Transverse colon (tissue), 4 donors: Measurements from ENCODE around the gene LMX1B. TPM values are rescaled to one million over a fixed set of nuclear protein-coding genes. Genes with fewer than 3 reads are reported as not detected.

Experiments
- DNase-seq: peaks from one replicate; pipeline ENCODE4 v3.0.0-alpha.2; 2019
- H3K27ac ChIP-seq, 4 donors: fragments of 200-600 bp; sonication (generic); 2 replicates each; pipeline ENCODE4 v1.5.1; 2016 to 2018; ENCODE audit warnings: inconsistent platforms in 4 of 4
- H3K27me3 ChIP-seq: fragments of 200-600 bp; sonication (generic); 2 replicates; pipeline ENCODE4 v1.5.1; 2017; ENCODE audit warnings: inconsistent platforms
- H3K36me3 ChIP-seq, 4 donors: fragments of 200-600 bp; sonication (generic); 2 replicates each; pipeline ENCODE4 v1.5.1; 2017 to 2019; ENCODE audit warnings: inconsistent platforms in 4 of 4
- H3K4me1 ChIP-seq, 4 donors: fragments of 200-600 bp; sonication (generic); 2 replicates each; pipeline ENCODE4 v1.5.1; 2017 to 2020; ENCODE audit warnings: inconsistent platforms in 4 of 4
- H3K4me3 ChIP-seq, 4 donors: fragments of 200-600 bp; sonication (generic); 1 replicate in 1 of 4; 2 replicates in 3 of 4; pipeline versions ENCODE4 v1.5.1 to v1.6.1; 2017 to 2019; ENCODE audit warnings: inconsistent platforms in 4 of 4
- H3K9me3 ChIP-seq, 2 donors: fragments of 200-600 bp; sonication (generic); 2 replicates each; pipeline ENCODE4 v1.5.1; 2017 to 2019; ENCODE audit warnings: inconsistent platforms in 2 of 2
- EP300 ChIP-seq: sonication (generic); formaldehyde crosslinking; IDR thresholded peaks from one replicate; pipeline ENCODE4 v1.6.1; 2017; ENCODE audit warnings: antibody characterized with exemption, low read depth
- POLR2A ChIP-seq: fragments of 450-650 bp; IDR thresholded peaks from one replicate; pipeline ENCODE4 v1.6.1; 2016; ENCODE audit warnings: antibody characterized with exemption, mild to moderate bottlenecking, moderate library complexity
- POLR2AphosphoS5 ChIP-seq, 3 donors: sonication (generic); formaldehyde crosslinking; IDR thresholded peaks; one replicate each; pipeline ENCODE4 v1.6.1; 2016; ENCODE audit warnings: antibody characterized with exemption in 3 of 3
- WGBS, 2 donors: methylation state at CpG; one replicate each; pipeline ENCODE4 v1.1.5; 2018; ENCODE audit warnings: low coverage in 1 of 2; 5-methylcytosine and 5-hydroxymethylcytosine counted together
- in situ Hi-C, 4 donors: fragments of 200-750 bp; cut with MboI; loops; one replicate each; pipeline versions ENCODE4 v1.15.0 to v1.15.1; 2017; ENCODE audit warnings: low sequenced_read_pairs in 3 of 4, low pct_ligation_motif_present in 1 of 4, low pct_unique_long_range_greater_than_20kb in 1 of 4
- intact Hi-C: fragments of 100-400 bp; cut with DNase I; formaldehyde crosslinking; loops from one replicate; pipeline ENCODE4 v1.15.1; 2023; ENCODE audit warnings: low total_unique reads
- total RNA-seq, 4 donors: library from RNA; depleted of rRNA; stranded (reverse); fragments of >200 nt; gene quantifications; one replicate each; pipeline ENCODE4 v1.1.0, GENCODE V29; 2016
- TF ChIP-seq, protein P1 (sequence below), 5 experiments: fragments of 200-600 bp in 3 of 5; fragments of 450-650 bp in 2 of 5; sonication (generic) in 3 of 5; IDR thresholded peaks; 1 replicate in 2 of 5; 2 replicates in 3 of 5; pipeline ENCODE4 v1.5.1; 2016 to 2017; ENCODE audit warnings: antibody characterized with exemption in 5 of 5, inconsistent platforms in 3 of 5, mild to moderate bottlenecking in 2 of 5, moderate library complexity in 1 of 5

LMX1B gene
- total RNA-seq, 4 donors from 2014 or later, result 0.64 TPM; not detected in 3

DNA sequence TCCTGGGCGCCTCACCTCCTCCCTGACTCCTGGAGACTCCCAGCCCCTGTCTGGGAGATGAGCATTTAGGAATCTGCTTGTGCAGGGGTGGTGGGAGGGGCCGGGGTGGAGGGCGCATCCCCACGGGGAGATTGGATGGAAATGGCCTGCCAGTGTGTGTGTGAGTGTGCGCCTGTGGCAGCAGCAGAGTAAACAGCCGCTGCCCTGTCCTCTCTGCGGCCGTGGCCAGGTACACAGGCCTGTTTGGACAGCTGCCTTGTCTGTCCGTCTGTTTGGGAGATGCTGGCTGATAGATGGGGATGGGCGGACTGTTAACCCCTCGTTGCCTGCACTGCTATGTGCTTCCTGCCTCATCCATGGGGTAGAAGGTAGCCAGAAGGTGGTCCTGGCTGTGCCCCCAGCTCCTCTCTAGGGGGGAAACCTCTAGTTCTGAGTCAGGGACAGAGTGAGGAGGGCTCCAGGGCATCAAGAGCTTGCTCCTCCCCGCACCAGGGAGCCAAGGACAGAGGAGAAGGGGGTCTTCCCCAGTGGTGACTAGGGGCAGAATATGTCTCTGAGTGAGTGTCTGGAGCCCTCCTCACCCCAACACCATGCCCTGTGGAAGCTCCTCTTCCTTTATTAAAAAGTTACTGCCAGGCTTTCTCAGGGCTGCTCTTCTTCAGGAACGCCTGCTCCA is 60.1 kb downstream of the LMX1B start:
- Histone ChIP-seq H3K27me3 (peaks cover 98% of the 10 kb centered on the region), H3K27ac (no peak overlapping the region), H3K4me3 (no peak overlapping the region), H3K4me1 (no peaks in the 10 kb centered on the region), H3K36me3 (no peaks in the 10 kb centered on the region), H3K9me3 (no peaks in the 10 kb centered on the region)
- WGBS, 2 donors, result 23% methylated on average over 13 of the region's 13 CpGs; no CpG with 5 or more reads in 1 of the 2 donors
- intact Hi-C loops, result no loop called here
- TF ChIP-seq POLR2A (no peak), EP300 (no peak), POLR2AphosphoS5 (IDR thresholded peaks at IDR 0.05) (no peak)
- TF ChIP-seq, protein P1, sequence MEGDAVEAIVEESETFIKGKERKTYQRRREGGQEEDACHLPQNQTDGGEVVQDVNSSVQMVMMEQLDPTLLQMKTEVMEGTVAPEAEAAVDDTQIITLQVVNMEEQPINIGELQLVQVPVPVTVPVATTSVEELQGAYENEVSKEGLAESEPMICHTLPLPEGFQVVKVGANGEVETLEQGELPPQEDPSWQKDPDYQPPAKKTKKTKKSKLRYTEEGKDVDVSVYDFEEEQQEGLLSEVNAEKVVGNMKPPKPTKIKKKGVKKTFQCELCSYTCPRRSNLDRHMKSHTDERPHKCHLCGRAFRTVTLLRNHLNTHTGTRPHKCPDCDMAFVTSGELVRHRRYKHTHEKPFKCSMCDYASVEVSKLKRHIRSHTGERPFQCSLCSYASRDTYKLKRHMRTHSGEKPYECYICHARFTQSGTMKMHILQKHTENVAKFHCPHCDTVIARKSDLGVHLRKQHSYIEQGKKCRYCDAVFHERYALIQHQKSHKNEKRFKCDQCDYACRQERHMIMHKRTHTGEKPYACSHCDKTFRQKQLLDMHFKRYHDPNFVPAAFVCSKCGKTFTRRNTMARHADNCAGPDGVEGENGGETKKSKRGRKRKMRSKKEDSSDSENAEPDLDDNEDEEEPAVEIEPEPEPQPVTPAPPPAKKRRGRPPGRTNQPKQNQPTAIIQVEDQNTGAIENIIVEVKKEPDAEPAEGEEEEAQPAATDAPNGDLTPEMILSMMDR (IDR thresholded peaks at IDR 0.05), result no peak
- no peak for DNase-seq
- in situ Hi-C loops, result no loop called here

- Histone ChIP-seq H3K9me3 (no peaks in the 10 kb centered on the region), H3K4me3 (no peak overlapping the region), H3K27ac (no peak overlapping the region), H3K4me1 (no peaks in the 10 kb centered on the region), H3K36me3 (no peaks in the 10 kb centered on the region), H3K27me3 (peaks cover 95% of the 10 kb centered on the region)
- intact Hi-C loops (no loop called here), in situ Hi-C loops (no loop called here)
- 33 to 34% methylated on average over 6 to 10 of the region's 11 CpGs for WGBS, 2 donors
- no peak for DNase-seq
- TF ChIP-seq POLR2AphosphoS5 (IDR thresholded peaks at IDR 0.05), result no peak
- no peak for TF ChIP-seq POLR2A
- TF ChIP-seq, protein P1 (IDR thresholded peaks at IDR 0.05), result no peak
- no peak for TF ChIP-seq EP300
Observed at GRCh38 chr9:126674365-126675146, 60.8 kb downstream of the LMX1B start.

DNA sequence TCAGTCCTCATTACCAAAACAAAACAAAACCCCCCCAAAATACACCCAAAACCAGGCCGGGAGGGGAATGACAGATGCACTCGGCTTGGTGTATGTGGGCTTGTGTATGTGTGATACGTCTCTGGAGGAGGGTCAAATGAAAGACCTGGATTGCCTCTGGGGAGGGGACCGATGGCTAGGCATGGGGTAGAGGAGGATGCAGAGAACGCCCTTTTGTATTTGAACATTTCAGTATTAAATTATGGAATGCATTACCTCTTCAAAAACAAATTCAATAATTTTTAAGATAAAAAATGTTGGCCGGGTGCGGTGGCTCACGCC is 61.4 kb downstream of the LMX1B start:
- Histone ChIP-seq H3K9me3 (no peaks in the 10 kb centered on the region), H3K4me1 (no peaks in the 10 kb centered on the region), H3K36me3 (no peaks in the 10 kb centered on the region), H3K4me3 (no peak overlapping the region), H3K27ac (no peak overlapping the region), H3K27me3 (peaks cover 95% of the 10 kb centered on the region)
- in situ Hi-C loops (no loop called here), intact Hi-C loops (no loop called here)
- no peak for TF ChIP-seq POLR2A
- no peak for TF ChIP-seq POLR2AphosphoS5 (IDR thresholded peaks at IDR 0.05)
- no peak for TF ChIP-seq EP300
- TF ChIP-seq, protein P1 (IDR thresholded peaks at IDR 0.05), result no peak
- DNase-seq, result no peak
- WGBS, 2 donors, result 32 to 54% methylated on average over 8 of the region's 8 CpGs

DNA sequence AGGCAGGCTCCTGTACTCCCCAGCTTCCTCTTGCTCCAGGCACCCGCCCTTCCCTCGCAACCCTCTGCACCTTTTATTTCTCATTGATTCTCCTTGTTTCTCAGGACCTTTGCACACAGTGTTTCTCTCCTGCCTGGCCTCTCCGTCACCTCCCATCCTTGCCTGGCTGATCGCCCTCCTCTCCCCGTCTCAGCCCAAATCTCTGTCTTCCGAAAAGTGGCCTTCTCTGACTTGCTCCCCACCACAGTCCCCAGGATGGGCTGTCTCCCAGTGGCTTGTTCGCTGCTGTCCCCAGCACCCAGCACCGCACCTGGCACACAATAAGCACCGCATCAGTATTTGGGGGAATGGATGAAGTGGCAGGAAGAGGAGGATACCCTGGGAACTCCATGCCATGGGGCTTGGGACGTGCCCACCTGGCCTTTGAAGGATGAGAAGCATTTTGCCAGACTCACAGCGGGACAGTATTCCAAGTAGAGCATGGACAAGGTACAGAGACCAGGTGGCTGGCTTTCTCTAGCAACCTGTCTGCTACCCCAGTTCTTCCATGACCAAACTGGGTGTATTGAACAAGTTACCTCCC is 62.5 kb downstream of the LMX1B start:
- no peak for DNase-seq
- no peaks in the 10 kb centered on the region for H3K4me1 ChIP-seq
- intact Hi-C loops (no loop called here), in situ Hi-C loops (no loop called here)
- TF ChIP-seq POLR2A, result no peak
- TF ChIP-seq, protein P1 (IDR thresholded peaks at IDR 0.05), result no peak
- TF ChIP-seq POLR2AphosphoS5 (IDR thresholded peaks at IDR 0.05), result no peak
- no peak for TF ChIP-seq EP300
- peaks cover 94% of the 10 kb centered on the region for H3K27me3 ChIP-seq
- no peak overlapping the region for H3K4me3 ChIP-seq
- no peaks in the 10 kb centered on the region for H3K36me3 ChIP-seq
- no peaks in the 10 kb centered on the region for H3K9me3 ChIP-seq
- 25% methylated on average over 11 of the region's 11 CpGs; no CpG with 5 or more reads in 1 of the 2 donors for WGBS, 2 donors
- H3K27ac ChIP-seq, result no peak overlapping the region
